Measurements from ENCODE around the gene CCL26. TPM values are rescaled to one million over a fixed set of nuclear protein-coding genes. Genes with fewer than 3 reads are reported as not detected.
"Not testable (repeated sequence)": the region's sequence is repeated elsewhere in the genome, so short reads cannot be mapped to it uniquely, and the experiment has no call there.

The CCL26 gene
- total and polyA plus RNA-seq, 10 donors = 0.35 to 0.41 TPM; not detected in 8

GRCh38 chr7:75723444-75723843 is 48.6 kb downstream of the CCL26 start:
- no peak for DNase-seq
- Histone ChIP-seq H3K36me3 (no peaks in the 10 kb centered on the region), H3K4me3 (no peak overlapping the region), H3K9me3 (no peaks in the 10 kb centered on the region), H3K27me3 (replicated peaks in 1 of 7) (no peaks in the 10 kb centered on the region), H3K27ac (no peak overlapping the region), H3K4me1 (peaks cover 6 to 50% (median 15%) of the 10 kb centered on the region in 6 donors)
- WGBS, 5 donors = 75 to 84% (median 83%) methylated on average over 3 of the region's 3 CpGs
- TF ChIP-seq POLR2A (IDR thresholded peaks at IDR 0.05) = no peak
- TF ChIP-seq CTCF (IDR thresholded peaks at IDR 0.05 in 8 of 11, conservative IDR thresholded peaks at IDR 0.05 in 3 of 11) = no peak
- TF ChIP-seq POLR2AphosphoS5 (IDR thresholded peaks at IDR 0.05) = no peak
- intact Hi-C loops (cut with DNase I; ENCODE audit: low total_unique reads) = no loop called here

GRCh38 chr7:75722373-75722772 is 49.6 kb downstream of the CCL26 start:
- TF ChIP-seq CTCF (IDR thresholded peaks at IDR 0.05 in 8 of 11, conservative IDR thresholded peaks at IDR 0.05 in 3 of 11) (no peak), POLR2A (IDR thresholded peaks at IDR 0.05) (no peak), POLR2AphosphoS5 (IDR thresholded peaks at IDR 0.05) (no peak)
- H3K9me3 ChIP-seq = no peaks in the 10 kb centered on the region
- WGBS, 5 donors = 66 to 84% (median 72%) methylated on average over 4 of the region's 4 CpGs
- H3K36me3 ChIP-seq = no peaks in the 10 kb centered on the region
- DNase-seq = peak; percentile 22
- H3K4me3 ChIP-seq = no peak overlapping the region
- intact Hi-C loops (cut with DNase I; ENCODE audit: low total_unique reads) = no loop called here
- no peak overlapping the region for H3K27ac ChIP-seq
- peaks cover 0 to 39% (median 5%) of the 10 kb centered on the region in 6 donors for H3K4me1 ChIP-seq
- no peaks in the 10 kb centered on the region for H3K27me3 ChIP-seq (replicated peaks in 1 of 7)

- intact Hi-C loops (cut with DNase I; ENCODE audit: low total_unique reads); H3K9me3 ChIP-seq; H3K36me3 ChIP-seq; H3K27ac ChIP-seq; H3K4me3 ChIP-seq; H3K27me3 ChIP-seq (replicated peaks in 1 of 7): not testable (repeated sequence)
- H3K4me1 ChIP-seq = peaks cover 0 to 35% (median under 1%) of the 10 kb centered on the region in 6 donors
- 91 to 97% (median 94%) methylated on average over 9 of the region's 9 CpGs for WGBS, 5 donors
- peak; percentile 54 for DNase-seq
These were observed 50.1 kb downstream of the CCL26 start for GRCh38 chr7:75721922-75722321.

GRCh38 chr7:75721426-75721825 is 50.6 kb downstream of the CCL26 start:
- intact Hi-C loops (cut with DNase I; ENCODE audit: low total_unique reads) = no loop called here
- 86 to 98% (median 92%) methylated on average over 2 of the region's 2 CpGs for WGBS, 5 donors
- no peak overlapping the region for H3K4me3 ChIP-seq
- H3K36me3 ChIP-seq = no peaks in the 10 kb centered on the region
- DNase-seq = no peak
- H3K4me1 ChIP-seq = peaks cover 0 to 30% (median 0%) of the 10 kb centered on the region in 6 donors
- H3K9me3 ChIP-seq = no peaks in the 10 kb centered on the region
- no peak overlapping the region for H3K27ac ChIP-seq
- no peaks in the 10 kb centered on the region for H3K27me3 ChIP-seq (replicated peaks in 1 of 7)
- TF ChIP-seq POLR2A (IDR thresholded peaks at IDR 0.05) (no peak), CTCF (IDR thresholded peaks at IDR 0.05 in 8 of 11, conservative IDR thresholded peaks at IDR 0.05 in 3 of 11) (no peak), POLR2AphosphoS5 (IDR thresholded peaks at IDR 0.05) (no peak)

- intact Hi-C loops (cut with DNase I; ENCODE audit: low total_unique reads) = no loop called here
- WGBS, 5 donors = 94 to 98% (median 97%) methylated on average over 5 of the region's 5 CpGs
- TF ChIP-seq POLR2AphosphoS5 (IDR thresholded peaks at IDR 0.05) = no peak
- TF ChIP-seq POLR2A (IDR thresholded peaks at IDR 0.05) = no peak
- no peak for TF ChIP-seq CTCF (IDR thresholded peaks at IDR 0.05 in 8 of 11, conservative IDR thresholded peaks at IDR 0.05 in 3 of 11)
These were observed 52.4 kb downstream of the CCL26 start for GRCh38 chr7:75719626-75720025.

More at GRCh38 chr7:75719626-75720025, 52.4 kb downstream of the CCL26 start:
- no peak for DNase-seq
- Histone ChIP-seq H3K9me3 (no peaks in the 10 kb centered on the region), H3K27me3 (replicated peaks in 1 of 7) (no peaks in the 10 kb centered on the region), H3K27ac (no peak overlapping the region), H3K4me3 (no peak overlapping the region), H3K4me1 (peaks cover 0 to 12% (median 0%) of the 10 kb centered on the region in 6 donors), H3K36me3 (no peaks in the 10 kb centered on the region)
